ENCODE results near the gene MAP3K12. TPM values are rescaled to one million over a fixed set of nuclear protein-coding genes. Genes with fewer than 3 reads are reported as not detected.

Gene MAP3K12
- total RNA-seq, 1 experiment from 2014 or later = 14.7 TPM

DNA sequence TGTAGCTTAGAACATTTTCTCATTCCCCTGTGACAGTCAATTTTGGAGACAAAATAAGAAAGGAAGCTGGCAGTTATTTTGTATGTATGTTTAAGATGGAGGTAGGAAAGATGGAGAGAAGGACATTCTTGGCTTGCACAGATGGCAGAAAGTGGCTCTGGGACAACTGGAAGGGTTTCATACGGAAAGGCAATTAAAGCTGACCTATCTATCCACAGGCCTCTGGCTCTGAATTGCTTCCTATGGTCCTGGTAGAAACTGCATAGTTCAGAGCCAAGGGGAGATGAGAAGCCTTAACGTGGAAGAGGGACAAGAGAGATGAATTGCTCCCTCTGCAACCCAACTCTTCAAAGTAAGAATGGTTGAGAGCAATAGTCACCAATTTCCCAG lies 16.0 kb upstream of the MAP3K12 start:
- Histone ChIP-seq H3K4me1 (replicated peaks; ENCODE audit: insufficient read depth) (no peaks in the 10 kb centered on the region), H3K9me2 (ENCODE audit: insufficient read depth) (no peaks in the 10 kb centered on the region), H3K27ac (no peak overlapping the region), H4K20me1 (ENCODE audit: insufficient read depth) (no peaks in the 10 kb centered on the region), H3F3A (ENCODE audit: insufficient read depth, low read depth) (no peaks in the 10 kb centered on the region), H3K4me2 (no peak overlapping the region), H3K27me3 (ENCODE audit: insufficient read depth, low read depth) (no peaks in the 10 kb centered on the region), H3K4me3 (no peak overlapping the region), H3K9me3 (ENCODE audit: insufficient read depth, low read depth) (no peaks in the 10 kb centered on the region), H3K79me2 (ENCODE audit: low read depth) (no peaks in the 10 kb centered on the region), H3K36me3 (ENCODE audit: low read depth) (no peaks in the 10 kb centered on the region), H2AFZ (no peak overlapping the region)
- BruUV-seq (replicated peaks) = no TSS peak
- intact Hi-C loops (cut with micrococcal nuclease; ENCODE audit: unreplicated experiment) = no loop called here
- no peak for DNase-seq
- POLR2A ChIA-PET (ENCODE audit: unreplicated experiment) = interaction anchor here (0.6 kb wide), 1 partner anchor 136 kb away, joined by 5 read pairs; no protein-coding TSS in a partner anchor
- no peak for TF ChIP-seq EZH2 (IDR thresholded peaks at IDR 0.05; ENCODE audit: low read depth)
- TF ChIP-seq, protein P1, sequence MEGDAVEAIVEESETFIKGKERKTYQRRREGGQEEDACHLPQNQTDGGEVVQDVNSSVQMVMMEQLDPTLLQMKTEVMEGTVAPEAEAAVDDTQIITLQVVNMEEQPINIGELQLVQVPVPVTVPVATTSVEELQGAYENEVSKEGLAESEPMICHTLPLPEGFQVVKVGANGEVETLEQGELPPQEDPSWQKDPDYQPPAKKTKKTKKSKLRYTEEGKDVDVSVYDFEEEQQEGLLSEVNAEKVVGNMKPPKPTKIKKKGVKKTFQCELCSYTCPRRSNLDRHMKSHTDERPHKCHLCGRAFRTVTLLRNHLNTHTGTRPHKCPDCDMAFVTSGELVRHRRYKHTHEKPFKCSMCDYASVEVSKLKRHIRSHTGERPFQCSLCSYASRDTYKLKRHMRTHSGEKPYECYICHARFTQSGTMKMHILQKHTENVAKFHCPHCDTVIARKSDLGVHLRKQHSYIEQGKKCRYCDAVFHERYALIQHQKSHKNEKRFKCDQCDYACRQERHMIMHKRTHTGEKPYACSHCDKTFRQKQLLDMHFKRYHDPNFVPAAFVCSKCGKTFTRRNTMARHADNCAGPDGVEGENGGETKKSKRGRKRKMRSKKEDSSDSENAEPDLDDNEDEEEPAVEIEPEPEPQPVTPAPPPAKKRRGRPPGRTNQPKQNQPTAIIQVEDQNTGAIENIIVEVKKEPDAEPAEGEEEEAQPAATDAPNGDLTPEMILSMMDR (conservative IDR thresholded peaks at IDR 0.05) = no peak
- CTCF ChIA-PET = no interaction called here

DNA sequence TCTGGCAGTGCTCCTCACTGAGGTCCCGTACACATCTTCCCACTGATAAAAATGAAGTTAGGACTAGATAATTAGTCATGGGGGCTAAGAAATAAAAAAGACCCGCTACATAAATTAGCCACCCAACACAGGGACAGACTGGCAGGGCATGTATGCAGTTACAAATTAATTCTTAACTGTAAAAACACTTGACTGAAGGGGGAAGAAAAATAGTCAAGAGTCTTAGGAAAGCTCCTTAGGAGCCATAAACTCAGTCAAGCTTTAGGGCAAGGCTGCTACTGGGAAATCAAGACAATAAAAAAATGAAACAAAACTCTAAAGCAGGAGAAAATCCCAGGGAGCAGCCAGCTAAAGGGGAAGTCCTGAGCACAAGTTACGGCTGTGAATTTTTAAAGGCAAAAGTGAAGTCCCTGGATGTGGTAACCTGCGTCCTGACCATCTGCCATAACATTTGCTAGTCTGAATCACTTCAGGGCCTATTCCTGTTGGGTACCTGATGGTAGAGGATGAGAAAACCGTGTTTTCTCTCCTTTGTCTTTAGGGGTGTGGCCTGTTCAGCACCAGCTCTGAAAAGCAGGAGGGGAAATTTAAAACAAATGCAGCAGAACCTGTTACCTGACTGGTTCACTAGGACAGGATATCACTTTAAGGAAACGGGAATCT lies 15.5 kb upstream of the MAP3K12 start:
- ChIA-PET POLR2A (ENCODE audit: unreplicated experiment) (interaction anchor here (0.6 kb wide), 3 partner anchors 14 to 169 kb away, joined by 3 to 5 read pairs (median 3); no protein-coding TSS in a partner anchor), CTCF (no interaction called here)

DNA sequence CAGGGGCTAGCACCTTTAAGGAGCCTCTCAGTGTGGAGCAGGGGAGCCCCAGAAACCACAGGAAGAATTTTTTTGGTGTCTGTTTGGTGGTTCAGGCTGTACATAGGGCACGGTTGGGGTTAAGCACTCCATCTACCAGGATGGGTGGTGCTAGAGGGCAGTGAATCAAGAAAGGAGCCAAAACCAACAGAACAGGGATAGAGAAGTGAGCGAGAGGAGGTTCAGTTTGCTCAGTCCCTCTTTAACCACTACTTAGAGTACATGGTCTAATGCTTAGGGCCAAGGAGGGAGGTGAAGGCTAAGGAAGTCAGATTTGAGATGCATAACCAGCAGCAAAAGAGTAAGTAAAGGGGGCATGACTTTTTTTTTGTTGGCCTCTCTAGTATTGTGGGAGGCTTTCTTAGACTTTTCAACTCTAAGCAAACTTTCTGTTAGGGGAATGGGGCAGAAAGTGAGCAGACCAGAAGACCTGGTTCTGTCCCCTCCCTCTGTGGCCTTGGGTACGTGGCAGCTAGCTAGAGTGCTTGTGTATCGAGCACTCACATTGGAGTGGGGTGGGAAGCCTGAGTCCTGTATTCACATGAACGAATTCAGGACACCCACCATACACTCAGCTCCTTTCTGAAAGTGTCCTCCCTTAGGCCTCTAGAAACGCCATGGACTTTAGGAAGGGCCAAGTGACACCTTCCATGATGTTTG lies 14.6 kb upstream of the MAP3K12 start:
- ChIA-PET POLR2A (ENCODE audit: unreplicated experiment) (no interaction called here), CTCF (interaction anchor here (0.6 kb wide), 2 partner anchors 33 to 1248 kb away, joined by 3 to 6 read pairs; no protein-coding TSS in a partner anchor)
- Histone ChIP-seq H3F3A (ENCODE audit: insufficient read depth, low read depth) (no peaks in the 10 kb centered on the region), H3K9me3 (ENCODE audit: insufficient read depth, low read depth) (no peaks in the 10 kb centered on the region), H3K4me3 (no peak overlapping the region), H3K79me2 (ENCODE audit: low read depth) (no peaks in the 10 kb centered on the region), H3K9me2 (ENCODE audit: insufficient read depth) (no peaks in the 10 kb centered on the region), H2AFZ (no peak overlapping the region), H3K4me1 (replicated peaks; ENCODE audit: insufficient read depth) (no peaks in the 10 kb centered on the region), H3K4me2 (no peak overlapping the region), H3K27me3 (ENCODE audit: insufficient read depth, low read depth) (no peaks in the 10 kb centered on the region), H4K20me1 (ENCODE audit: insufficient read depth) (no peaks in the 10 kb centered on the region), H3K36me3 (ENCODE audit: low read depth) (no peaks in the 10 kb centered on the region), H3K27ac (no peak overlapping the region)
- no TSS peak for BruUV-seq (replicated peaks)
- intact Hi-C loops (cut with micrococcal nuclease; ENCODE audit: unreplicated experiment) = no loop called here
- TF ChIP-seq, protein P1 (conservative IDR thresholded peaks at IDR 0.05) = no peak
- no peak for TF ChIP-seq EZH2 (IDR thresholded peaks at IDR 0.05; ENCODE audit: low read depth)
- DNase-seq = no peak

More for the DNA sequence above, 15.5 kb upstream of the MAP3K12 start:
- intact Hi-C loops (cut with micrococcal nuclease; ENCODE audit: unreplicated experiment) = no loop called here
- no peaks in the 10 kb centered on the region for H3K9me2 ChIP-seq (ENCODE audit: insufficient read depth)
- no peaks in the 10 kb centered on the region for H3K79me2 ChIP-seq (ENCODE audit: low read depth)
- no peaks in the 10 kb centered on the region for H4K20me1 ChIP-seq (ENCODE audit: insufficient read depth)
- no peak overlapping the region for H2AFZ ChIP-seq
- BruUV-seq (replicated peaks) = no TSS peak
- H3K4me2 ChIP-seq = no peak overlapping the region
- no peaks in the 10 kb centered on the region for H3F3A ChIP-seq (ENCODE audit: insufficient read depth, low read depth)
- no peaks in the 10 kb centered on the region for H3K27me3 ChIP-seq (ENCODE audit: insufficient read depth, low read depth)
- H3K4me3 ChIP-seq = no peak overlapping the region
- H3K9me3 ChIP-seq (ENCODE audit: insufficient read depth, low read depth) = no peaks in the 10 kb centered on the region
- H3K4me1 ChIP-seq (replicated peaks; ENCODE audit: insufficient read depth) = no peaks in the 10 kb centered on the region
- no peak overlapping the region for H3K27ac ChIP-seq
- no peak for TF ChIP-seq EZH2 (IDR thresholded peaks at IDR 0.05; ENCODE audit: low read depth)
- TF ChIP-seq, protein P1 (conservative IDR thresholded peaks at IDR 0.05) = no peak
- no peak for DNase-seq
- H3K36me3 ChIP-seq (ENCODE audit: low read depth) = no peaks in the 10 kb centered on the region

Data from PC-9 (cell line).